H9 (cell line): ENCODE results near the gene HHIPL2. TPM values are rescaled to one million over a fixed set of nuclear protein-coding genes. Genes with fewer than 3 reads are reported as not detected.

ENCODE experiments used
- DNase-seq: peaks from one replicate; pipeline ENCODE4 v3.0.0-alpha.2; 2017
- H2AFZ ChIP-seq: one replicate; pipeline ENCODE4 v1.6.1; 2013; ENCODE audit warnings: mild to moderate bottlenecking, low read length, control low read depth, moderate library complexity
- H2AK5ac ChIP-seq: 2 replicates; pipeline ENCODE4 v1.6.1; 2013; ENCODE audit warnings: low read length, control low read depth, mixed read lengths; ENCODE audit not compliant: insufficient read length
- H2BK120ac ChIP-seq: one replicate; pipeline ENCODE4 v1.6.1; 2013; ENCODE audit warnings: low read depth, mild to moderate bottlenecking, low read length, control low read depth, inconsistent platforms; ENCODE audit not compliant: poor library complexity, severe bottlenecking
- H2BK12ac ChIP-seq: 2 replicates; pipeline ENCODE4 v1.6.1; 2013; ENCODE audit warnings: low read length, control low read depth, mixed read lengths, low read depth; ENCODE audit not compliant: insufficient read length
- H2BK15ac ChIP-seq: 2 replicates; pipeline ENCODE4 v1.6.1; 2013; ENCODE audit warnings: low read depth, low read length, control low read depth
- H2BK20ac ChIP-seq: one replicate; pipeline ENCODE4 v1.6.1; 2013; ENCODE audit warnings: low read depth, mild to moderate bottlenecking, low read length, control low read depth, inconsistent platforms; ENCODE audit not compliant: poor library complexity, severe bottlenecking
- H2BK5ac ChIP-seq: 2 replicates; pipeline ENCODE4 v1.6.1; 2013; ENCODE audit warnings: low read length, control low read depth, mixed read lengths; ENCODE audit not compliant: insufficient read length
- H3K14ac ChIP-seq: 2 replicates; pipeline ENCODE4 v1.6.1; 2013; ENCODE audit warnings: low read length, control low read depth; ENCODE audit not compliant: insufficient read depth
- H3K18ac ChIP-seq: 2 replicates; pipeline ENCODE4 v1.6.1; 2013; ENCODE audit warnings: low read depth, mild to moderate bottlenecking, mixed read lengths, low read length, control low read depth; ENCODE audit not compliant: insufficient read length
- H3K23ac ChIP-seq: 2 replicates; pipeline ENCODE4 v1.6.1; 2013; ENCODE audit warnings: low read length, control low read depth, mixed read lengths, low read depth; ENCODE audit not compliant: insufficient read length
- H3K23me2 ChIP-seq: 2 replicates; pipeline ENCODE4 v1.6.1; 2013; ENCODE audit warnings: low read depth, mild to moderate bottlenecking, mixed read lengths, low read length, control low read depth; ENCODE audit not compliant: insufficient read length, poor library complexity, severe bottlenecking
- H3K27ac ChIP-seq: 2 replicates; pipeline ENCODE4 v1.5.1; 2013; ENCODE audit warnings: low read length, control low read depth, mixed read lengths, low read depth; ENCODE audit not compliant: insufficient read length
- H3K27me3 ChIP-seq: 2 replicates; pipeline ENCODE4 v1.6.1; 2013; ENCODE audit warnings: low read length, control low read depth, inconsistent platforms; ENCODE audit not compliant: insufficient read depth
- H3K4ac ChIP-seq: 2 replicates; pipeline ENCODE4 v1.6.1; 2013; ENCODE audit warnings: low read depth, mild to moderate bottlenecking, control low read depth, inconsistent platforms, low read length, moderate library complexity
- H3K4me1 ChIP-seq: 2 replicates; pipeline ENCODE4 v1.6.1; 2013; ENCODE audit warnings: low read length, control low read depth, inconsistent platforms; ENCODE audit not compliant: insufficient read depth
- H3K4me2 ChIP-seq: 2 replicates; pipeline ENCODE4 v1.6.1; 2013; ENCODE audit warnings: low read length, control low read depth, mixed read lengths; ENCODE audit not compliant: insufficient read length, insufficient read depth
- H3K56ac ChIP-seq: 2 replicates; pipeline ENCODE4 v1.6.1; 2013; ENCODE audit warnings: low read depth, mild to moderate bottlenecking, mixed read lengths, low read length, control low read depth; ENCODE audit not compliant: insufficient read length
- H3K79me1 ChIP-seq: 2 replicates; pipeline ENCODE4 v1.6.1; 2013; ENCODE audit warnings: low read depth, mild to moderate bottlenecking, moderate library complexity, low read length, control low read depth, inconsistent platforms; ENCODE audit not compliant: insufficient read depth, poor library complexity, severe bottlenecking
- H3K79me2 ChIP-seq: 2 replicates; pipeline ENCODE4 v1.6.1; 2013; ENCODE audit warnings: low read length, control low read depth, inconsistent platforms; ENCODE audit not compliant: insufficient read depth
- H3K9ac ChIP-seq: 2 replicates; pipeline ENCODE4 v1.6.1; 2013; ENCODE audit warnings: low read length, control low read depth, mixed read lengths; ENCODE audit not compliant: insufficient read length; ENCODE audit errors: extremely low read depth
- H3K9me3 ChIP-seq: one replicate; pipeline ENCODE4 v1.6.1; 2013; ENCODE audit warnings: low read depth, low read length, inconsistent platforms; ENCODE audit not compliant: control insufficient read depth
- H3T11ph ChIP-seq: one replicate; pipeline ENCODE4 v1.6.1; 2013; ENCODE audit warnings: mild to moderate bottlenecking, low read length, control low read depth, inconsistent platforms
- H4K20me1 ChIP-seq: one replicate; pipeline ENCODE4 v1.6.1; 2013; ENCODE audit not compliant: control insufficient read depth, insufficient read length, insufficient read depth
- H4K5ac ChIP-seq: 2 replicates; pipeline ENCODE4 v1.6.1; 2013; ENCODE audit warnings: low read depth, mild to moderate bottlenecking, mixed read lengths, low read length, control low read depth; ENCODE audit not compliant: insufficient read length
- H4K8ac ChIP-seq: replicated peaks from 2 replicates; pipeline ENCODE4 v1.6.1; 2013; ENCODE audit warnings: low read length, control low read depth, mixed read lengths, low read depth; ENCODE audit not compliant: insufficient read length
- H4K91ac ChIP-seq: 2 replicates; pipeline ENCODE4 v1.6.1; 2013; ENCODE audit warnings: low read depth, mild to moderate bottlenecking, moderate library complexity, mixed read lengths, low read length, control low read depth; ENCODE audit not compliant: insufficient read length
- H3K27ac Mint-ChIP-seq, 3 experiments: 2 replicates in 2 of 3; 3 replicates in 1 of 3; pipeline ENCODE4 v1.8.0; 2020 to 2021; ENCODE audit warnings: mixed read lengths in 3 of 3, mild to moderate bottlenecking in 1 of 3, moderate library complexity in 1 of 3
- H3K27me3 Mint-ChIP-seq: 2 replicates; pipeline ENCODE4 v1.8.0; 2021; ENCODE audit warnings: low read depth, mild to moderate bottlenecking, moderate library complexity, mixed read lengths
- H3K36me3 Mint-ChIP-seq, 3 experiments: 2 replicates in 2 of 3; 3 replicates in 1 of 3; pipeline ENCODE4 v1.8.0; 2020 to 2021; ENCODE audit warnings: low read depth in 3 of 3, mixed read lengths in 3 of 3; ENCODE audit not compliant: insufficient read depth in 1 of 3
- H3K4me1 Mint-ChIP-seq, 2 experiments: 2 replicates each; pipeline ENCODE4 v1.8.0; 2020; ENCODE audit warnings: mixed read lengths in 2 of 2
- H3K4me3 Mint-ChIP-seq, 2 experiments: 2 replicates in 1 of 2; 3 replicates in 1 of 2; pipeline ENCODE4 v1.8.0; 2020 to 2021; ENCODE audit warnings: mild to moderate bottlenecking in 2 of 2, mixed read lengths in 2 of 2, moderate library complexity in 1 of 2
- H3K9me3 Mint-ChIP-seq, 2 experiments: 2 replicates in 1 of 2; 3 replicates in 1 of 2; pipeline ENCODE4 v1.8.0; 2020; ENCODE audit warnings: mild to moderate bottlenecking in 2 of 2, mixed read lengths in 2 of 2, moderate library complexity in 1 of 2
- CTCF ChIP-seq: fragments of 200-600 bp; sonication (generic); conservative IDR thresholded peaks from 3 replicates; pipeline ENCODE4 v1.8.0; 2021; ENCODE audit warnings: antibody characterized with exemption, mild to moderate bottlenecking
- WGBS: extraction: QIAGEN DNeasy Blood & Tissue Kit; methylation state at CpG from one replicate; pipeline ENCODE4 v1.1.7; 2013; ENCODE audit warnings: missing lambda C conversion rate, low lambda C conversion rate, mixed read lengths; ENCODE audit not compliant: insufficient read length; ENCODE audit errors: extremely low coverage; 5-methylcytosine and 5-hydroxymethylcytosine counted together
- total RNA-seq: library from RNA; stranded (reverse); gene quantifications from 2 replicates; pipeline ENCODE4 v1.2.1, GENCODE V29; 2021

The HHIPL2 gene
- total RNA-seq, 1 experiment from 2014 or later = 0.39 TPM

GRCh38 chr1:222547260-222547614, 667 bp downstream of the HHIPL2 start:
- Histone ChIP-seq H3K23me2 (no peaks in the 10 kb centered on the region), H3K4me2 (no peak overlapping the region), H3K79me2 (no peaks in the 10 kb centered on the region), H4K20me1 (no peaks in the 10 kb centered on the region), H3K23ac (no peak overlapping the region), H4K91ac (no peak overlapping the region), H4K8ac (no peak overlapping the region), H3K4ac (no peak overlapping the region), H2BK120ac (no peak overlapping the region), H3K9ac (no peak overlapping the region), H2AK5ac (no peak overlapping the region), H2BK5ac (no peak overlapping the region), H2AFZ (no peak overlapping the region), H2BK20ac (no peak overlapping the region), H2BK12ac (no peak overlapping the region), H3K27me3 (no peaks in the 10 kb centered on the region; the same call in 1 of the 2 replicates), H3K27ac (no peak overlapping the region), H3K14ac (no peak overlapping the region), H3K9me3 (no peaks in the 10 kb centered on the region), H3K79me1 (no peaks in the 10 kb centered on the region), H3K4me1 (no peaks in the 10 kb centered on the region), H3K18ac (no peak overlapping the region), H2BK15ac (no peak overlapping the region), H3T11ph (no peak overlapping the region), H3K56ac (no peak overlapping the region), H4K5ac (no peak overlapping the region)
- Mint-ChIP-seq H3K4me3 (no peak overlapping the region), H3K9me3 (no peaks in the 10 kb centered on the region), H3K36me3 (no peaks in the 10 kb centered on the region), H3K27ac (no peak overlapping the region), H3K4me1 (peaks cover 9 to 12% of the 10 kb centered on the region in 2 experiments; a peak in 3 of 4 replicates), H3K27me3 (no peaks in the 10 kb centered on the region; the same call in 1 of the 2 replicates)
- no peak for TF ChIP-seq CTCF
- no CpG with 5 or more reads among the region's 8 CpGs for WGBS
- DNase-seq = no peak
